HCT116 (cell line): ENCODE results near the gene PAH. TPM values are rescaled to one million over a fixed set of nuclear protein-coding genes. Genes with fewer than 3 reads are reported as not detected.

Source experiments
- ATAC-seq: fragments of 200-7000 bp; cut with Tn5 transposase; 2 replicates; pipeline ENCODE4 v1.9.1; 2020; ENCODE audit warnings: mild to moderate bottlenecking, moderate library complexity
- BruUV-seq: library from RNA; stranded (reverse); fragments of 400-500 nt; replicated peaks from 2 replicates; lab custom pipeline; 2021; lab: Mats Ljungman, UMichigan
- CTCF ChIA-PET: fragments of 300-600 bp; sonication (Branson Sonifier 250); formaldehyde crosslinking; loops from one replicate; lab custom pipeline; 2021; ENCODE audit warnings: antibody characterized with exemption; lab: Charles Lee
- POLR2A ChIA-PET: fragments of 300-600, 350-600 bp; sonication (Branson Sonifier 250); formaldehyde crosslinking; loops from one replicate; lab custom pipeline; 2021; ENCODE audit warnings: antibody characterized with exemption; lab: Charles Lee
- RAD21 ChIA-PET, 2 experiments: fragments of 300-600 bp; sonication (Branson Sonifier 250); formaldehyde crosslinking; loops; one replicate each; lab custom pipeline; 2023; ENCODE audit warnings: low total read pairs in 2 of 2; ENCODE audit not compliant: uncharacterized antibody in 2 of 2, unreplicated experiment in 2 of 2, low non-redundant PET in 1 of 2; lab: Charles Lee
- DNase-seq: peaks from one replicate; pipeline ENCODE4 v3.0.0-alpha.2; 2010; ENCODE audit warnings: low read depth, low spot score
- H2AFZ ChIP-seq: fragments of 200-600 bp; shearing (Covaris generic), sonication (generic); 2 replicates; pipeline ENCODE4 v1.6.1; 2017; ENCODE audit warnings: low read depth, mixed run types, mixed read lengths, antibody characterized with exemption, low read length; ENCODE audit not compliant: poor library complexity, severe bottlenecking
- H3K27ac ChIP-seq: 2 replicates; pipeline ENCODE4 v1.5.1; 2012; ENCODE audit warnings: low read depth, low read length
- H3K27me3 ChIP-seq: fragments of 200-600 bp; sonication (generic); 2 replicates; pipeline ENCODE4 v1.6.1; 2016; ENCODE audit warnings: mixed run types, low read length, mixed read lengths; ENCODE audit not compliant: insufficient read depth
- H3K36me3 ChIP-seq, 2 experiments: fragments of 200-500 bp in 1 of 2; fragments of 200-600 bp in 1 of 2; sonication (Bioruptor generic) in 1 of 2; sonication (generic) in 1 of 2; 2 replicates each; pipeline versions ENCODE4 v1.5.1 to v1.6.1; 2014 to 2016; ENCODE audit warnings: low read length in 2 of 2, inconsistent platforms in 1 of 2, mixed read lengths in 1 of 2, mixed run types in 1 of 2; ENCODE audit not compliant: insufficient read depth in 2 of 2, control insufficient read depth in 1 of 2
- H3K4me1 ChIP-seq, 2 experiments: fragments of 200-600 bp in 1 of 2; sonication (generic) in 1 of 2; 2 replicates each; pipeline versions ENCODE4 v1.5.1 to v1.6.1; 2012 to 2017; ENCODE audit warnings: low read length in 2 of 2, inconsistent platforms in 1 of 2, mild to moderate bottlenecking in 1 of 2, mixed read lengths in 1 of 2, mixed run types in 1 of 2, moderate library complexity in 1 of 2; ENCODE audit not compliant: insufficient read depth in 2 of 2, control insufficient read depth in 1 of 2
- H3K4me2 ChIP-seq: fragments of 200-600 bp; sonication (generic); 2 replicates; pipeline ENCODE4 v1.6.1; 2017; ENCODE audit warnings: mixed run types, low read length, mixed read lengths
- H3K4me3 ChIP-seq, 2 experiments: fragments of 200-600 bp in 1 of 2; sonication (generic) in 1 of 2; replicated peaks in 1 of 2; 2 replicates each; pipeline ENCODE4 v1.5.1; 2011 to 2016; ENCODE audit warnings: low read length in 2 of 2, control low read depth in 1 of 2, low read depth in 1 of 2, mild to moderate bottlenecking in 1 of 2, mixed read lengths in 1 of 2, mixed run types in 1 of 2
- H3K79me2 ChIP-seq: fragments of 200-600 bp; sonication (generic); 2 replicates; pipeline ENCODE4 v1.6.1; 2017; ENCODE audit warnings: mild to moderate bottlenecking, mixed run types, low read length, moderate library complexity, mixed read lengths; ENCODE audit not compliant: insufficient read depth
- H3K9ac ChIP-seq: fragments of 200-600 bp; sonication (generic); 2 replicates; pipeline ENCODE4 v1.6.1; 2016; ENCODE audit warnings: low read length, mixed read lengths
- H3K9me2 ChIP-seq: fragments of 200-600 bp; sonication (generic), shearing (Covaris generic); 2 replicates; pipeline ENCODE4 v1.6.1; 2017; ENCODE audit warnings: mixed run types, mild to moderate bottlenecking, moderate library complexity; ENCODE audit not compliant: insufficient read depth
- H3K9me3 ChIP-seq, 2 experiments: fragments of 200-500 bp in 1 of 2; fragments of 200-600 bp in 1 of 2; sonication (Bioruptor generic) in 1 of 2; sonication (generic) in 1 of 2; 2 replicates each; pipeline ENCODE4 v1.6.1; 2014 to 2017; ENCODE audit warnings: low read length in 2 of 2, mixed read lengths in 2 of 2, inconsistent platforms in 1 of 2, low read depth in 1 of 2, mild to moderate bottlenecking in 1 of 2, mixed run types in 1 of 2, moderate library complexity in 1 of 2; ENCODE audit not compliant: control insufficient read depth in 1 of 2, insufficient read depth in 1 of 2
- H4K20me1 ChIP-seq: fragments of 200-600 bp; sonication (generic), shearing (Covaris generic); 2 replicates; pipeline ENCODE4 v1.6.1; 2017; ENCODE audit warnings: mixed run types, mild to moderate bottlenecking, moderate library complexity; ENCODE audit not compliant: insufficient read depth
- EZH2phosphoT487 ChIP-seq: fragments of 200-600 bp; IDR thresholded peaks from 2 replicates; pipeline ENCODE4 v1.6.1; 2018; ENCODE audit warnings: antibody characterized with exemption, borderline replicate concordance
- JUND ChIP-seq: IDR thresholded peaks from 2 replicates; pipeline ENCODE4 v1.6.1; 2012
- RAD21 ChIP-seq: IDR thresholded peaks from 2 replicates; pipeline ENCODE4 v1.6.1; 2012; ENCODE audit warnings: low read depth, mild to moderate bottlenecking
- SIN3A ChIP-seq: IDR thresholded peaks from 2 replicates; pipeline ENCODE4 v1.6.1; 2012; ENCODE audit warnings: low read depth
- SP1 ChIP-seq: IDR thresholded peaks from 2 replicates; pipeline ENCODE4 v1.6.1; 2012; ENCODE audit warnings: low read depth
- SRF ChIP-seq: IDR thresholded peaks from 2 replicates; pipeline ENCODE4 v1.6.1; 2012; ENCODE audit warnings: low read depth
- TCF7L2 ChIP-seq: IDR thresholded peaks from 2 replicates; pipeline ENCODE4 v1.7.0; 2011; ENCODE audit warnings: borderline replicate concordance, inconsistent platforms; ENCODE audit not compliant: insufficient read depth, insufficient read length; ENCODE audit errors: extremely low read depth
- ZNF274 ChIP-seq: fragments of 200-500 bp; sonication (Bioruptor generic); IDR thresholded peaks from 2 replicates; pipeline ENCODE4 v1.6.1; 2014; ENCODE audit warnings: mild to moderate bottlenecking, low read depth, low read length, inconsistent platforms
- intact Hi-C: fragments of 100-400 bp; cut with micrococcal nuclease; formaldehyde crosslinking; loops from 2 replicates; pipeline ENCODE4 v1.10.0; 2022
- total RNA-seq: library from RNA; stranded (reverse); gene quantifications from one replicate; pipeline ENCODE4 v1.2.1, GENCODE V29; 2021; ENCODE audit not compliant: unreplicated experiment
- TF ChIP-seq, protein P1 (sequence below): IDR thresholded peaks from 2 replicates; pipeline ENCODE4 v1.6.1; 2012; ENCODE audit warnings: low read depth

PAH gene
- total RNA-seq, 1 experiment from 2014 or later: 2.8 TPM

DNA sequence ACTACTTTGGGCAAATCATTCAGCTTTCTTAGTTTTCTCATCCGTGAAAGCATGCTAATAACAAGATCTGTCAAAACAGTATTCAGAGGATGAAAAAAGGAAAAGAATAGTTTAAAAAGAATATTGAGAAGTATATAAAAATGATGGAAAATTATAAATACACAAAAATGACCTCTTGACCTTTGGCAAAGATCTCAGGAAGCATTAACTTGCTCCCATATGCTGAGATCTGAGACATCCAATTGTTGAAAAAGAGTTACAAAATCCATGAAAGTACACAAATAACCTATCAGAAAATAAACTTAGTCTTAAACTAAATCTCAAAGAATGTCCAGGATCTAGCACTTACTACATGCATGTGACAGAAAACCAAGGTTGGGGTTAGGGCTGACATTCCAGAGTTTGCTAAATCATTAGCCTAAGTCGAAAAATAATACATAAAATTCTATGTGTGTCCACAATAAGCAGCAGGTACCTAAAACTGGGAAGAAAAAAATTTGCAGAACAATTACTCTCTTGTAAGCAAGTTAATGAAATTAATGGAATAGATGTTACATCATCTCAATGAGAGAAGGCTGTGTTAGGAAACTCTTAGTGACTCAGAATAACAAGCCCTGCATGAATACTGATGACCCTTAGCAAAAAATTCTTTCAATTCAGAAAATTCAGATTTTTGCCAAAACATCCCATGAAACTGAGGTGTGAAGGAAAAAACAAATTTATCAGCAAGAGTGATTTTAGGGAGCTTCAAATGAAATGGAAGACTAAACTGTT, 3.4 kb downstream of the PAH start:
- H3K9ac ChIP-seq: no peak overlapping the region
- BruUV-seq: no TSS peak
- no peaks in the 10 kb centered on the region for H3K9me2 ChIP-seq
- no peaks in the 10 kb centered on the region for H3K36me3 ChIP-seq
- ATAC-seq: no peak
- no peaks in the 10 kb centered on the region for H3K9me3 ChIP-seq
- CTCF ChIA-PET: no interaction called here
- no peaks in the 10 kb centered on the region for H3K79me2 ChIP-seq
- H4K20me1 ChIP-seq: no peaks in the 10 kb centered on the region
- H3K4me1 ChIP-seq: peaks cover 0 to 11% of the 10 kb centered on the region in 2 experiments; a peak in 2 of 4 replicates
- POLR2A ChIA-PET: no interaction called here
- 0 out of 2 replicates have a peak, but pooled peaks cover 9% of the 10 kb centered on the region for H3K27me3 ChIP-seq
- H2AFZ ChIP-seq: no peak overlapping the region
- TF ChIP-seq, protein P1, sequence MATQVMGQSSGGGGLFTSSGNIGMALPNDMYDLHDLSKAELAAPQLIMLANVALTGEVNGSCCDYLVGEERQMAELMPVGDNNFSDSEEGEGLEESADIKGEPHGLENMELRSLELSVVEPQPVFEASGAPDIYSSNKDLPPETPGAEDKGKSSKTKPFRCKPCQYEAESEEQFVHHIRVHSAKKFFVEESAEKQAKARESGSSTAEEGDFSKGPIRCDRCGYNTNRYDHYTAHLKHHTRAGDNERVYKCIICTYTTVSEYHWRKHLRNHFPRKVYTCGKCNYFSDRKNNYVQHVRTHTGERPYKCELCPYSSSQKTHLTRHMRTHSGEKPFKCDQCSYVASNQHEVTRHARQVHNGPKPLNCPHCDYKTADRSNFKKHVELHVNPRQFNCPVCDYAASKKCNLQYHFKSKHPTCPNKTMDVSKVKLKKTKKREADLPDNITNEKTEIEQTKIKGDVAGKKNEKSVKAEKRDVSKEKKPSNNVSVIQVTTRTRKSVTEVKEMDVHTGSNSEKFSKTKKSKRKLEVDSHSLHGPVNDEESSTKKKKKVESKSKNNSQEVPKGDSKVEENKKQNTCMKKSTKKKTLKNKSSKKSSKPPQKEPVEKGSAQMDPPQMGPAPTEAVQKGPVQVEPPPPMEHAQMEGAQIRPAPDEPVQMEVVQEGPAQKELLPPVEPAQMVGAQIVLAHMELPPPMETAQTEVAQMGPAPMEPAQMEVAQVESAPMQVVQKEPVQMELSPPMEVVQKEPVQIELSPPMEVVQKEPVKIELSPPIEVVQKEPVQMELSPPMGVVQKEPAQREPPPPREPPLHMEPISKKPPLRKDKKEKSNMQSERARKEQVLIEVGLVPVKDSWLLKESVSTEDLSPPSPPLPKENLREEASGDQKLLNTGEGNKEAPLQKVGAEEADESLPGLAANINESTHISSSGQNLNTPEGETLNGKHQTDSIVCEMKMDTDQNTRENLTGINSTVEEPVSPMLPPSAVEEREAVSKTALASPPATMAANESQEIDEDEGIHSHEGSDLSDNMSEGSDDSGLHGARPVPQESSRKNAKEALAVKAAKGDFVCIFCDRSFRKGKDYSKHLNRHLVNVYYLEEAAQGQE: no peak
- TF ChIP-seq EZH2phosphoT487 (no peak), SP1 (no peak)
- RAD21 ChIA-PET: no interaction called here
- no peak for DNase-seq
- H3K4me3 ChIP-seq: no peak overlapping the region
- H3K27ac ChIP-seq: no peak overlapping the region
- no peak overlapping the region for H3K4me2 ChIP-seq
- intact Hi-C loops: no loop called here

DNA sequence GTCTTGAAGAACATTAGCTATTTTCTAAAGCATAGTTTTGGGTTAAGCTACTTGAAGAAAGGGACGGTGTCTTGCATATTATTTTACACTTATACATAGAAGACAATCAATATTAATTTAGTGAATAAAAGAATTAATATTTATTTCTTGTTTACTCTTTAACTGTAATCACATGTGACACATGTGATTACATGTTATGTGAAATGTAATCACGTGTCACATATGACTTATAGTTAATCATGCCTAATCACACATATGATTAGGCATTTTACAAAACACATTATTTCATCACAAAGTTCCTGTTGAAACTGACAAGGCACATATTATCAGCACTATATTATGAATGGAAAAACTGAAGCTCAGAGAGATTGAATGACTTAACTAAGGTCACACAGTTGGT, 4.8 kb downstream of the PAH start:
- no peak for DNase-seq
- Histone ChIP-seq H3K4me1 (peaks cover 0 to 7% of the 10 kb centered on the region in 2 experiments; a peak in 2 of 4 replicates), H3K4me3 (no peak overlapping the region), H2AFZ (no peak overlapping the region), H3K4me2 (no peak overlapping the region), H3K79me2 (no peaks in the 10 kb centered on the region), H3K9me3 (no peaks in the 10 kb centered on the region), H3K27ac (no peak overlapping the region), H3K9me2 (no peaks in the 10 kb centered on the region), H3K27me3 (0 out of 2 replicates have a peak, but pooled peaks cover 9% of the 10 kb centered on the region), H4K20me1 (no peaks in the 10 kb centered on the region), H3K9ac (no peak overlapping the region), H3K36me3 (no peaks in the 10 kb centered on the region)
- POLR2A ChIA-PET: no interaction called here
- no peak for ATAC-seq
- BruUV-seq: no TSS peak
- RAD21 ChIA-PET: no interaction called here
- intact Hi-C loops: no loop called here
- CTCF ChIA-PET: no interaction called here
- TF ChIP-seq TCF7L2: no peak
- no peak for TF ChIP-seq ZNF274
- no peak for TF ChIP-seq SRF
- no peak for TF ChIP-seq RAD21
- no peak for TF ChIP-seq EZH2phosphoT487
- TF ChIP-seq, protein P1: no peak
- TF ChIP-seq SIN3A: no peak
- TF ChIP-seq JUND: no peak
